GM12878 (cell line): ENCODE data around the gene TAF11.

Experiments
- EP300 ChIP-seq, 2 experiments: fragments of 150-350 bp in 1 of 2; IDR thresholded peaks; 2 replicates each; pipeline ENCODE4 v1.6.1; 2011 to 2012; ENCODE audit warnings: low read depth in 2 of 2, low read length in 2 of 2, borderline replicate concordance in 1 of 2, improper control_type of control experiment in 1 of 2, inconsistent platforms in 1 of 2; ENCODE audit not compliant: control insufficient read depth in 1 of 2
- GABPA ChIP-seq: IDR thresholded peaks from 2 replicates; pipeline ENCODE4 v1.6.1; 2014; ENCODE audit warnings: antibody characterized with exemption, low read depth, mild to moderate bottlenecking, inconsistent platforms
- NRF1 ChIP-seq: conservative IDR thresholded peaks from 2 replicates; pipeline ENCODE4 v1.6.1; 2011; ENCODE audit warnings: mild to moderate bottlenecking, low read depth, low read length, improper control_type of control experiment
- POLR2A ChIP-seq: IDR thresholded peaks from 2 replicates; pipeline ENCODE4 v1.6.1; 2011; ENCODE audit warnings: low read depth, mild to moderate bottlenecking, low read length
- POLR2AphosphoS2 ChIP-seq: IDR thresholded peaks from 2 replicates; pipeline ENCODE4 v1.6.1; 2011; ENCODE audit warnings: low read depth, mild to moderate bottlenecking, low read length, improper control_type of control experiment, moderate library complexity
- POLR2AphosphoS5 ChIP-seq: IDR thresholded peaks from 2 replicates; pipeline ENCODE4 v1.6.1; 2011; ENCODE audit warnings: mild to moderate bottlenecking, low read length, inconsistent platforms
- SRF ChIP-seq, 2 experiments: IDR thresholded peaks; 2 replicates each; pipeline ENCODE4 v1.6.1; 2011; ENCODE audit warnings: low read depth in 2 of 2, low read length in 2 of 2, mild to moderate bottlenecking in 1 of 2, moderate library complexity in 1 of 2
- STAT1 ChIP-seq: fragments of 450-650 bp; conservative IDR thresholded peaks from 2 replicates; pipeline ENCODE4 v1.6.1; 2014; ENCODE audit warnings: antibody characterized with exemption, mild to moderate bottlenecking
- YBX1 ChIP-seq: fragments of 450-650 bp; IDR thresholded peaks from 2 replicates; pipeline ENCODE4 v1.6.1; 2016; ENCODE audit warnings: antibody characterized with exemption
- TF ChIP-seq, protein P1 (sequence below): fragments of 450-650 bp; formaldehyde crosslinking; IDR thresholded peaks from 2 replicates; pipeline ENCODE4 v1.4.0; 2020; ENCODE audit warnings: mild to moderate bottlenecking, moderate library complexity
- TF ChIP-seq, protein P2 (sequence below), 3 experiments: IDR thresholded peaks in 2 of 3; conservative IDR thresholded peaks in 1 of 3; 2 replicates each; pipeline ENCODE4 v1.5.1; 2011; ENCODE audit warnings: low read depth in 3 of 3, low read length in 3 of 3, mild to moderate bottlenecking in 3 of 3, control low read depth in 2 of 3, moderate library complexity in 2 of 3, inconsistent platforms in 1 of 3, mixed read lengths in 1 of 3; ENCODE audit not compliant: control insufficient read depth in 2 of 3, insufficient read depth in 1 of 3; ENCODE audit errors: extremely low read depth in 1 of 3
- TF ChIP-seq, protein P3 (sequence below): IDR thresholded peaks from 2 replicates; pipeline ENCODE4 v1.6.1; 2012; ENCODE audit warnings: low read depth, low read length, improper control_type of control experiment

DNA sequence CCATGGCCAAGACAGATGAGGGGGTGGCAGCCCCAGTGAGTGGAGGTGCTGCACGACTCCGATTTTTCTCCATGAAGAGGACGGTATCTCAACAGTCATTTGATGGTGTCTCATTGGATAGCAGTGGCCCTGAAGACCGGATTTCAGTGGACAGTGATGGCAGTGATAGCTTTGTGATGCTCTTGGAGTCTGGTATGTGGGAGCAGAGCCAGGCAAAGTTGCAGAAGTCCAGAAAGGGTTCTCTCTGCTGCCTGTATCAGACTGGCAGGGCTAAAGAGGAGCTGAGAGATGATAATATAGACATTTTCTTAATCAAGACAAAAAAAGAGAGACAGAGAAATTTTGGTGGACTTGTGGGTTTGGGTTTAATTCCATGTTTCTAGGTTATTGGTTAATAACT, 23.8 kb downstream of the TAF11 start:
- TF ChIP-seq NRF1 = no peak
- TF ChIP-seq GABPA = no peak
- no peak for TF ChIP-seq EP300 (IDR thresholded peaks at IDR 0.05; ENCODE audit: borderline replicate concordance in 1 of 2, control insufficient read depth in 1 of 2, low read depth in 2 of 2, low read length in 2 of 2)
- TF ChIP-seq YBX1 = no peak
- no peak for TF ChIP-seq POLR2A
- no peak for TF ChIP-seq POLR2AphosphoS2
- no peak for TF ChIP-seq STAT1
- TF ChIP-seq SRF (IDR thresholded peaks at IDR 0.05; ENCODE audit: low read depth in 2 of 2, low read length in 2 of 2) = no peak
- TF ChIP-seq, protein P1, sequence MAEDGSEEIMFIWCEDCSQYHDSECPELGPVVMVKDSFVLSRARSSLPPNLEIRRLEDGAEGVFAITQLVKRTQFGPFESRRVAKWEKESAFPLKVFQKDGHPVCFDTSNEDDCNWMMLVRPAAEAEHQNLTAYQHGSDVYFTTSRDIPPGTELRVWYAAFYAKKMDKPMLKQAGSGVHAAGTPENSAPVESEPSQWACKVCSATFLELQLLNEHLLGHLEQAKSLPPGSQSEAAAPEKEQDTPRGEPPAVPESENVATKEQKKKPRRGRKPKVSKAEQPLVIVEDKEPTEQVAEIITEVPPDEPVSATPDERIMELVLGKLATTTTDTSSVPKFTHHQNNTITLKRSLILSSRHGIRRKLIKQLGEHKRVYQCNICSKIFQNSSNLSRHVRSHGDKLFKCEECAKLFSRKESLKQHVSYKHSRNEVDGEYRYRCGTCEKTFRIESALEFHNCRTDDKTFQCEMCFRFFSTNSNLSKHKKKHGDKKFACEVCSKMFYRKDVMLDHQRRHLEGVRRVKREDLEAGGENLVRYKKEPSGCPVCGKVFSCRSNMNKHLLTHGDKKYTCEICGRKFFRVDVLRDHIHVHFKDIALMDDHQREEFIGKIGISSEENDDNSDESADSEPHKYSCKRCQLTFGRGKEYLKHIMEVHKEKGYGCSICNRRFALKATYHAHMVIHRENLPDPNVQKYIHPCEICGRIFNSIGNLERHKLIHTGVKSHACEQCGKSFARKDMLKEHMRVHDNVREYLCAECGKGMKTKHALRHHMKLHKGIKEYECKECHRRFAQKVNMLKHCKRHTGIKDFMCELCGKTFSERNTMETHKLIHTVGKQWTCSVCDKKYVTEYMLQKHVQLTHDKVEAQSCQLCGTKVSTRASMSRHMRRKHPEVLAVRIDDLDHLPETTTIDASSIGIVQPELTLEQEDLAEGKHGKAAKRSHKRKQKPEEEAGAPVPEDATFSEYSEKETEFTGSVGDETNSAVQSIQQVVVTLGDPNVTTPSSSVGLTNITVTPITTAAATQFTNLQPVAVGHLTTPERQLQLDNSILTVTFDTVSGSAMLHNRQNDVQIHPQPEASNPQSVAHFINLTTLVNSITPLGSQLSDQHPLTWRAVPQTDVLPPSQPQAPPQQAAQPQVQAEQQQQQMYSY (CRISPR knock-in tag) = no peak
- TF ChIP-seq, protein P2, sequence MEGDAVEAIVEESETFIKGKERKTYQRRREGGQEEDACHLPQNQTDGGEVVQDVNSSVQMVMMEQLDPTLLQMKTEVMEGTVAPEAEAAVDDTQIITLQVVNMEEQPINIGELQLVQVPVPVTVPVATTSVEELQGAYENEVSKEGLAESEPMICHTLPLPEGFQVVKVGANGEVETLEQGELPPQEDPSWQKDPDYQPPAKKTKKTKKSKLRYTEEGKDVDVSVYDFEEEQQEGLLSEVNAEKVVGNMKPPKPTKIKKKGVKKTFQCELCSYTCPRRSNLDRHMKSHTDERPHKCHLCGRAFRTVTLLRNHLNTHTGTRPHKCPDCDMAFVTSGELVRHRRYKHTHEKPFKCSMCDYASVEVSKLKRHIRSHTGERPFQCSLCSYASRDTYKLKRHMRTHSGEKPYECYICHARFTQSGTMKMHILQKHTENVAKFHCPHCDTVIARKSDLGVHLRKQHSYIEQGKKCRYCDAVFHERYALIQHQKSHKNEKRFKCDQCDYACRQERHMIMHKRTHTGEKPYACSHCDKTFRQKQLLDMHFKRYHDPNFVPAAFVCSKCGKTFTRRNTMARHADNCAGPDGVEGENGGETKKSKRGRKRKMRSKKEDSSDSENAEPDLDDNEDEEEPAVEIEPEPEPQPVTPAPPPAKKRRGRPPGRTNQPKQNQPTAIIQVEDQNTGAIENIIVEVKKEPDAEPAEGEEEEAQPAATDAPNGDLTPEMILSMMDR (IDR thresholded peaks at IDR 0.05 in 2 of 3, conservative IDR thresholded peaks at IDR 0.05 in 1 of 3; ENCODE audit: control insufficient read depth in 2 of 3, extremely low read depth in 1 of 3, insufficient read depth in 1 of 3, low read depth in 3 of 3, low read length in 3 of 3) = no peak
- TF ChIP-seq POLR2AphosphoS5 = no peak
- TF ChIP-seq, protein P3, sequence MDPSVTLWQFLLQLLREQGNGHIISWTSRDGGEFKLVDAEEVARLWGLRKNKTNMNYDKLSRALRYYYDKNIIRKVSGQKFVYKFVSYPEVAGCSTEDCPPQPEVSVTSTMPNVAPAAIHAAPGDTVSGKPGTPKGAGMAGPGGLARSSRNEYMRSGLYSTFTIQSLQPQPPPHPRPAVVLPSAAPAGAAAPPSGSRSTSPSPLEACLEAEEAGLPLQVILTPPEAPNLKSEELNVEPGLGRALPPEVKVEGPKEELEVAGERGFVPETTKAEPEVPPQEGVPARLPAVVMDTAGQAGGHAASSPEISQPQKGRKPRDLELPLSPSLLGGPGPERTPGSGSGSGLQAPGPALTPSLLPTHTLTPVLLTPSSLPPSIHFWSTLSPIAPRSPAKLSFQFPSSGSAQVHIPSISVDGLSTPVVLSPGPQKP = no peak
